Subcutaneous preadipocyte (primary cell): Measurements from ENCODE around the gene NAT8L. TPM values are rescaled to one million over a fixed set of nuclear protein-coding genes. Genes with fewer than 3 reads are reported as not detected.

Source experiments
- total RNA-seq: library from RNA; depleted of rRNA; stranded (reverse); fragments of >200 nt; gene quantifications from 2 replicates; pipeline ENCODE4 v1.2.3, GENCODE V29; 2012

NAT8L gene
- under 0.01 TPM in 2 replicates for total RNA-seq

GRCh38 chr4:2059046-2059725 is at the start of gene NAT8L:
NAT8L (plus strand) TSS chr4:2059327; CDS start chr4:2059512, 185 bp downstream.

Other genes starting within 250 kb of the NAT8L start
- gene LETM1, start 203.2 kb upstream of the NAT8L start, total RNA-seq: 80.8 and 103 TPM in 2 replicates
- 59.2 and 101 TPM in 2 replicates for gene NSD2, start 187.9 kb upstream of the NAT8L start, total RNA-seq
- gene NELFA, start 50.4 kb upstream of the NAT8L start, total RNA-seq: 22.8 and 25.8 TPM in 2 replicates
- 7.0 and 11.3 TPM in 2 replicates for gene HAUS3, start 182.8 kb downstream of the NAT8L start, total RNA-seq
- gene POLN, start 182.8 kb downstream of the NAT8L start, total RNA-seq: 2.2 and 3.5 TPM in 2 replicates
- gene MXD4, start 202.8 kb downstream of the NAT8L start, total RNA-seq: 35.0 and 45.2 TPM in 2 replicates